ENCODE data around the gene TTC3.

DNA sequence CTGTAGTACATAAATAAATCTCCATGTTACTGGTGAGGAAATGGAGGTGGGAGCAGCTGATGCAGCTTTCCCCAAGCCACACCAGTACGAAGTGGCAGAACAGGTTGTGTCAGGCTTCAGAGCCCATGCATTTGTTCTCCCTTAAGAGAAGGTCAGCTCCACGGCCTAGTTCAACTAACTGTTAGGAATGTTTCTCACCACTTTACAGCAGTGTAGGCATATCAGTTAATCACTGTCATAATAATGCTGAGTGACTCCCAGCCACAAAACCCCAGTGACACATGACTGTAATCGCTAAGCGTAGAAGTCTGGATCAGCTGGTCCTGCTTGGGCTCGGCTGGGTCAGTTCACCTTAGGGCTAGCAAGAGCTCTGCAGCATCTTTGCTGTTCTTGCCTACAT is 103.7 kb downstream of the TTC3 start:
- no peak for TF ChIP-seq GATA3 (IDR thresholded peaks at IDR 0.05; ENCODE audit: low read depth, low read length)
- no peak for TF ChIP-seq GATA2 (IDR thresholded peaks at IDR 0.05; ENCODE audit: low read depth, low read length)
